BLaER1 (cell line): ENCODE data around the gene TM7SF2.
A peak's percentile ranks its signal among the peaks of the same experiment; 100 is the strongest.

Experiments
- H3K27ac ChIP-seq: shearing (Covaris generic); formaldehyde crosslinking; 2 replicates; pipeline ENCODE4 v1.8.1; 2022
- H3K27me3 ChIP-seq: shearing (Covaris generic); formaldehyde crosslinking; 2 replicates; pipeline ENCODE4 v1.8.1; 2022
- H3K36me3 ChIP-seq: shearing (Covaris generic); formaldehyde crosslinking; 2 replicates; pipeline ENCODE4 v1.8.1; 2022
- H3K4me1 ChIP-seq: shearing (Covaris generic); formaldehyde crosslinking; 2 replicates; pipeline ENCODE4 v1.8.1; 2022
- H3K4me2 ChIP-seq: shearing (Covaris generic); formaldehyde crosslinking; 2 replicates; pipeline ENCODE4 v1.8.1; 2022
- H3K4me3 ChIP-seq: shearing (Covaris generic); formaldehyde crosslinking; 2 replicates; pipeline ENCODE4 v1.8.1; 2022
- H3K9ac ChIP-seq: shearing (Covaris generic); formaldehyde crosslinking; 2 replicates; pipeline ENCODE4 v1.8.1; 2022
- H3K9me3 ChIP-seq: shearing (Covaris generic); formaldehyde crosslinking; 2 replicates; pipeline ENCODE4 v1.8.1; 2022
- H4K20me1 ChIP-seq: shearing (Covaris generic); formaldehyde crosslinking; 2 replicates; pipeline ENCODE4 v1.8.1; 2022
- Cebpa-rat ChIP-seq: shearing (Covaris generic); IDR thresholded peaks from 2 replicates; pipeline ENCODE4 v1.8.1; 2022

The TM7SF2 gene

DNA sequence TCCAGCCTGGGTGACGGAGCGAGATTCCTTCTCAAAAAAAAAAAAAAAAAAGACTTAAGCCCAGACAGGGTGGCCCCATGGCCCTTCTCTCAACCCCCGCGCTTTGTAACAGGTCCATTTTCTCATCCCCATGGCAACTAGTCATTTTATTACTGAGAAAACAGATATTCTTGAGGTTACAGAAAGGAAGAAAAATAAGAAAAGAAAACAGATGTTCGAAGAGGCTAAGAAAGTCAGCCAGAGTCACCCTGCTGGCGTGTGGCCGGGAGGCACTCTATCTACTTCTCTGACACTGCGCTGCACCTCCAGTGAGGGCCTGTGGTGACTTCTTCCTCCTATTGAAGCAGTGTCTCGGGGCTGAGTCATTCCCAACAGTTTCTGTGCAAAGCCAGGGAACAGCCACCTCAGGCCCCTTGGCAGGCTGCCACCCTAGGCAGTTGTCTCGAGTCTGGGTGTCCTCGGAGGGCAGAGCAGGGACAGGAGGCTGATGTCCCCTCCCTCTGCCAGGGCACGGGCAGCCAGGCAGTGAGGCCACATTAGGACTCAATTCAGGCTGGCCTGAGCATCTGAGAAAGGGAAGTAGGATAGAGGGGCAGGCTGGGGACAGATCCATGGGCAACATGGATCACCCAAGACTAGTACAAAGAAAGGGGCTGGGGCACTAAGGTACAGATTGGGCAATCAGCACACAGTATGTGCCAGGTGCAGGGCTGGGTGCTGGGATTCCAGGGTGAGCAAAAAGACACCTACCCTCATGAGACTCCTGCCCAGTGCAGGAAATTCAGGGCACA is 39.0 kb downstream of the TM7SF2 start:
- no peak overlapping the region for H3K9ac ChIP-seq
- no peak for TF ChIP-seq Cebpa-rat
- no peaks in the 10 kb centered on the region for H3K27me3 ChIP-seq
- no peaks in the 10 kb centered on the region for H3K36me3 ChIP-seq
- peaks cover 18% of the 10 kb centered on the region for H3K9me3 ChIP-seq
- H4K20me1 ChIP-seq = no peaks in the 10 kb centered on the region
- H3K27ac ChIP-seq = no peak overlapping the region
- H3K4me3 ChIP-seq = no peak overlapping the region
- H3K4me1 ChIP-seq = peaks cover 37% of the 10 kb centered on the region
- H3K4me2 ChIP-seq = peak overlapping the region; percentile 4; the same call in 1 of the 2 replicates

DNA sequence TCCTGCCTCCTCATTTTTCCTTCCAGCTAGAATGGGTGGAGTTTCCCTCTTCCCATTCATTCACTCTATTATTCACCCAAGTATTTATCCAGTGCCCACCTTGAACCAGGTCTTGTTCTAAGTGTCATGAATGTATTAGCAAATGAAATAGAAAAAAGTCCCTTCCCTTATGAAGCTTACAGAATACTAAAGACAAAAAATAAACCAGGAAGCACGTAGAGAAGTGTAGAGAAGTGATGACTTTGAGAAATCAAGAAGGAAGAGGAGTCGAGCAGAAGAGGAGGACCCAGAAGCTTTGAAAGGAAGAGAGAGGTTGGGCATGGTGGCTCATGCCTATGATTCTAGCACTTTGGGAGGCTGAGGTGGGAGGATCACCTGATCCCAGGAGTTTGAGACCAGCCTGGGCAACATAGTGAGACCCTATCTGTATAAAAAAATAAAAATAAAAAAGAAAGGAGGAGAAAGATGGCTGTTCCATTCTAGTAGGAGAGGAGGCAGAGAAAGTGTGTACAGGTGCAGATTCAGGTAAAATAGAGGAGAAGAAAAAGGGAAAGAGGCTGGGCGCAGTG is 39.7 kb downstream of the TM7SF2 start:
- Histone ChIP-seq H4K20me1 (no peaks in the 10 kb centered on the region), H3K27me3 (no peaks in the 10 kb centered on the region), H3K4me1 (peaks cover 30% of the 10 kb centered on the region; the same call in 1 of the 2 replicates), H3K27ac (no peak overlapping the region), H3K9ac (no peak overlapping the region), H3K4me3 (no peak overlapping the region), H3K4me2 (no peak overlapping the region), H3K9me3 (peaks cover 11% of the 10 kb centered on the region), H3K36me3 (no peaks in the 10 kb centered on the region)
- no peak for TF ChIP-seq Cebpa-rat

DNA sequence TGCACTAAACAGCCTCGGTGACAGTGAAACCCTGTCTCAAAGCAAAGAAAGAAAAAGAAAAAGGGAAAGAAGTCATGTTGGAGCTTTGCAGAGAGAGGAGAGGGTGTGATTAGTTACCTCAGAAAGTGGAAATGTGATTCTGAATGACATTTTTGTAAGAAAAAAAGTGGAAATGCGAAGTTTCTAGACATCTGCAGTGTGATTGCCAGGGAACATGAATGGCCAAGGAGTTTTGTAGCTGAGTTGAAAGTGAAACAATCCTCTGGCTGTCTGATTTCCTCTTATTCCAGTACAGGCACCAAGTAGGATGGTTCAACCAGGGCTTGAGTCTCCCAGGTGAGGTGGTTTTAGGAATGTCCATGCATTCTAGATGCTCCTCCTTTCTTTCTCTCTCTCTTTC is 40.5 kb downstream of the TM7SF2 start:
- no peak overlapping the region for H3K4me2 ChIP-seq

DNA sequence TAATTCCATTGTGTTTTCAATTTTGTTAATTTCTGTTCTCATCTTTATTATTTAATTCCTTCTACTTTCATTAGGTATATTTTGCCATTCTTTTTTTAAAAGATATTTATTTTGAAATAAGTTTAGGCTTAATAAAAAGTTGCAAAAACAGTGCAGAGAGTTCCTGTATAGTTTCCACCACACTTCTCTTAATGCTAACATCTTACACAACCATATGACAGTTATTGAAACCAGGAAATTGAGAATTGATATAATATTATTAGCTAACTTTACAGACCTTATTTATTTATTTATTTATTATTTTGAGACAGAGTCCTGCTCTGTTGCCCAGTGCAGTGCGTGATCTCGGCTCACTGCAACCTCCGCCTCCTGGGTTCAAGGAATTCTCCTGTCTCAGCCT is 44.6 kb downstream of the TM7SF2 start:
- H3K4me2 ChIP-seq = no peak overlapping the region
- no peak overlapping the region for H3K9ac ChIP-seq
- no peaks in the 10 kb centered on the region for H3K27me3 ChIP-seq
- no peak for TF ChIP-seq Cebpa-rat
- H4K20me1 ChIP-seq = no peaks in the 10 kb centered on the region
- H3K36me3 ChIP-seq = no peaks in the 10 kb centered on the region
- H3K9me3 ChIP-seq = no peaks in the 10 kb centered on the region
- H3K4me1 ChIP-seq = peaks cover 1% of the 10 kb centered on the region; the same call in 1 of the 2 replicates
- no peak overlapping the region for H3K27ac ChIP-seq
- no peak overlapping the region for H3K4me3 ChIP-seq

More for the DNA sequence above, 40.5 kb downstream of the TM7SF2 start:
- H3K36me3 ChIP-seq = no peaks in the 10 kb centered on the region
- no peak overlapping the region for H3K9ac ChIP-seq
- H3K27me3 ChIP-seq = no peaks in the 10 kb centered on the region
- H3K27ac ChIP-seq = no peak overlapping the region
- peaks cover 28% of the 10 kb centered on the region; the same call in 1 of the 2 replicates for H3K4me1 ChIP-seq
- no peaks in the 10 kb centered on the region for H4K20me1 ChIP-seq
- peaks cover 4% of the 10 kb centered on the region for H3K9me3 ChIP-seq
- TF ChIP-seq Cebpa-rat = no peak
- no peak overlapping the region for H3K4me3 ChIP-seq

DNA sequence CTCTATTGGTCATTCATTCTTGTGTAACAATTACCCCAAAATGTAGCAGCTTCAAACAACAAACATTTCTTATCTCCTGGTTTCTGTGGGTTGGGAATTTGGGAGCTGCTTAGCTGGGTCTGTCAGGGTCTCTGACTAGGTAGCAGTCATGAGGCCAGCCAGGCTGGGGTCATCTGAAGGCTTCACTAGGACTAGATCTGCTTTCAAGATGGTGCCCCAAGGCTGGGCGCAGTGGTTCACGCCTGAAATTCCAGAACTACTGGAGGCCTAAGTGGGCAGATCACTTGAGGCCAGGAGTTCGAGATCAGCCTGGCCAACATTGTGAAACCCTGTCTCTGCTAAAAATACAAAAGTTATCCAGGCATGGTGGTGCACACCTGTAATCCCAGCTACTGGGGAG is 45.3 kb downstream of the TM7SF2 start:
- H3K27me3 ChIP-seq = no peaks in the 10 kb centered on the region
- H3K4me3 ChIP-seq = no peak overlapping the region
- H3K27ac ChIP-seq = no peak overlapping the region
- no peaks in the 10 kb centered on the region for H3K9me3 ChIP-seq
- TF ChIP-seq Cebpa-rat = no peak
- no peaks in the 10 kb centered on the region for H4K20me1 ChIP-seq
- no peak overlapping the region for H3K9ac ChIP-seq
- H3K36me3 ChIP-seq = no peaks in the 10 kb centered on the region
- no peaks in the 10 kb centered on the region for H3K4me1 ChIP-seq
- no peak overlapping the region for H3K4me2 ChIP-seq

DNA sequence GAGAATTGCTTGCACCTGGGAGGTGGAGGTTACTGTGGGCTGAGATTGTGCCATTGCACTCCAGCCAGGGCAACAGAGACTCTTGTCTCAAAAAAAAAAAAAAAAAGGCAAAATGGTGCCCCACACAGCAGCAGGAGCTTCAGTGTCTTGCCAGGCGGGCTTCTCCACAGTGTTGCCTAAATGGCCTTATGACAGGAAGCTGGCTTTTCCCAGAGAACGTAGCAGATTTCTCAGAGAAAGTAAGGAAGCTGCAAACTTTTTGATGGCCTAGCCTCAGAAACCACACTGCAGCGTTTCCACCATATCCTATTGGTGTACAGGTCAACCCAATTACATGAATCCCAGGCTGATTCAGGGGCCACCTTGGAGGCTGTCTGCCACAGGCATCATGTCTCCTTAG is 45.7 kb downstream of the TM7SF2 start:
- Histone ChIP-seq H3K9me3 (no peaks in the 10 kb centered on the region), H3K27me3 (no peaks in the 10 kb centered on the region), H3K27ac (no peak overlapping the region), H3K36me3 (no peaks in the 10 kb centered on the region), H4K20me1 (no peaks in the 10 kb centered on the region), H3K4me3 (no peak overlapping the region), H3K4me1 (no peaks in the 10 kb centered on the region), H3K4me2 (no peak overlapping the region), H3K9ac (no peak overlapping the region)
- no peak for TF ChIP-seq Cebpa-rat

DNA sequence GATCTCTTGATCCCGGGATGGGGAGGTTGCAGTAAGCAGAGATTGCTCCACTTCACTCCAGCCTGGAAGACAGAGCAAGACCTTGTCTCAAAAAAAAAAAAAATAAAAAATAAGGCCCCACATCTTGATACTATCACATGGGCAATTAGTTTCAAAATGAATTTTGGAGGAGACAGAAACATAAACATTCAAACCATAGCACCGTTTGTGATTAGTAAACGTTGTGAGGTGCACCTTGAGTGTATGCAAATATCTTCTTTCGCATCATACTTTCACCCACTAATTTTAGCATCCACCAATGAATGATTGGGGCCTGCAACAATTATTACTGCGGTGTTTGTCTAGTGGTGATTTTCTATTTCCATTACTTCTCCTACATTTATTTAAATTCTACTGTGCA is 47.3 kb downstream of the TM7SF2 start:
- Histone ChIP-seq H3K4me3 (no peak overlapping the region), H3K27ac (no peak overlapping the region), H3K27me3 (no peaks in the 10 kb centered on the region), H3K4me2 (no peak overlapping the region), H4K20me1 (no peaks in the 10 kb centered on the region), H3K9me3 (no peaks in the 10 kb centered on the region), H3K9ac (no peak overlapping the region), H3K36me3 (no peaks in the 10 kb centered on the region), H3K4me1 (no peaks in the 10 kb centered on the region)
- TF ChIP-seq Cebpa-rat = no peak

DNA sequence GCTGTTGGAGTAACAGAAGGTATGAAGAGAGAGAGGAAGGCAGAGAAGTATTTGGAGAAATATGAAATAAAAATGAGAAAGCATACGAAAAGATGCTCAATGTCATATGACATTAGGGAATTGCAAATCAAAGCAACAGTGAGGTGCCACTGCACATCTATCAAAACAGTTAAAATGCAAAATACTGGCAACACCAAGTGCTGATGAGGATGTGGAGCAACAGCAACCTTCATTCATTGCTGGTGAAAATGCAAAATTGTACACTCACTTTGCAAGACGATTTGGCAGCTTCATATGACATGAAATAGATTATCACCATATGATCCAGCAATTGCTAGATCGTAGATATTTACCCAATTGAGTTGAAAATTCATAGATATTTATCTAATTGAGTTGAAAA is 49.0 kb downstream of the TM7SF2 start:
- Histone ChIP-seq H3K4me2 (no peak overlapping the region), H4K20me1 (no peaks in the 10 kb centered on the region)

DNA sequence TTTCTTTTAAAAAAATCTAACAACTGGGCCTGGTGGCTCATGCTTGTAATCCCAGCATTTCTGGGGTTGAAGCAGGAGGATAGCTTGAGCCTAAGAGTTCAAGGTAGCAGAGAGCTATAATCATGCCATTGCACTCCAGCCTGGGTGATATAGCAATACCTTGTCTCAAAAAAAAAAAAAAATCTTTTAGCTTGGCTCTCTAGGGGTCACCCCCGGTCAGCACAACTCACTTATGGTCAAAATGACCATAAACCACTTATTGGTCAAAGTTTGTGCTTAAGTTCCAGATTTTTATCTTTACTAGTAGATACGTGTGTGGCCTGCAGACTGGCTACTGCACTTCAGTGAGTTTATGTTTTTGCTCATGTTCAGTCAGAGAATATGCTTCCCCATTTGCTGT is 52.0 kb downstream of the TM7SF2 start:
- H3K4me3 ChIP-seq = no peak overlapping the region

More for the DNA sequence above, 49.0 kb downstream of the TM7SF2 start:
- H3K27me3 ChIP-seq = no peaks in the 10 kb centered on the region
- H3K27ac ChIP-seq = no peak overlapping the region
- no peaks in the 10 kb centered on the region for H3K9me3 ChIP-seq
- no peak for TF ChIP-seq Cebpa-rat
- H3K4me3 ChIP-seq = no peak overlapping the region
- H3K4me1 ChIP-seq = no peaks in the 10 kb centered on the region
- H3K9ac ChIP-seq = no peak overlapping the region
- no peaks in the 10 kb centered on the region for H3K36me3 ChIP-seq

More for the DNA sequence above, 52.0 kb downstream of the TM7SF2 start:
- Histone ChIP-seq H3K9ac (no peak overlapping the region), H3K36me3 (no peaks in the 10 kb centered on the region), H4K20me1 (no peaks in the 10 kb centered on the region), H3K4me2 (no peak overlapping the region), H3K9me3 (no peaks in the 10 kb centered on the region), H3K27me3 (no peaks in the 10 kb centered on the region), H3K27ac (no peak overlapping the region), H3K4me1 (no peaks in the 10 kb centered on the region)
- no peak for TF ChIP-seq Cebpa-rat
